HG02763 (cell line): ENCODE results near the gene MNX1.

Source experiments
- ATAC-seq: cut with Tn5 transposase; IDR thresholded peaks from one replicate; pipeline ENCODE4 v1.9.1; 2021; ENCODE audit warnings: mild to moderate bottlenecking, moderate library complexity; ENCODE audit not compliant: unreplicated experiment

MNX1 gene

GRCh38 chr7:157010588-157011332 lies at the start of gene MNX1:
MNX1 (minus strand) TSS chr7:157010663; CDS start chr7:157010350, 313 bp downstream.
- peak; percentile 72 for ATAC-seq

- ATAC-seq, result no peak
Measured at GRCh38 chr7:157059534-157059933, 49.1 kb upstream of the MNX1 start.

- ATAC-seq, result no peak
Measured at GRCh38 chr7:157058701-157059100, 48.2 kb upstream of the MNX1 start.

DNA sequence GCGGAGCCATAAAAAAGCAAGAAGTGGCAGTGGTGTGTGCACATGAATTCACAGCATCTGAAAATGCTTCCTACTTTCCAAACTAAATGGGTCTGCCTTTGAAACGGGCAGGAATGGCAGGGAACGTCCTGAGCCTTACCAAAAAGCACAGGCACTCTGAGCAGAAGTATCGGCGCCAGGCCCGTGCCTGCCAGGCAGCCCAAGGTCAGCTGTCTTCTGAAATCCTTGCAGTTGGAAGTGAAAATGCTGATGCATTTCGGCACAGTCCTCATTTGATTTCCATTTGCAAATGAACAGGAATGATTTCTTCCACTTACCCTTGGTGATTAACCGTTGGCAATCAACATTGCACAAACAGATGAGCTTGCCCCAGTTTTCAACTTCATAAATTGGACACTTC lies 47.6 kb upstream of the MNX1 start:
- no peak for ATAC-seq

GRCh38 chr7:157056957-157057902 lies 46.8 kb upstream of the MNX1 start:
- ATAC-seq, result no peak

DNA sequence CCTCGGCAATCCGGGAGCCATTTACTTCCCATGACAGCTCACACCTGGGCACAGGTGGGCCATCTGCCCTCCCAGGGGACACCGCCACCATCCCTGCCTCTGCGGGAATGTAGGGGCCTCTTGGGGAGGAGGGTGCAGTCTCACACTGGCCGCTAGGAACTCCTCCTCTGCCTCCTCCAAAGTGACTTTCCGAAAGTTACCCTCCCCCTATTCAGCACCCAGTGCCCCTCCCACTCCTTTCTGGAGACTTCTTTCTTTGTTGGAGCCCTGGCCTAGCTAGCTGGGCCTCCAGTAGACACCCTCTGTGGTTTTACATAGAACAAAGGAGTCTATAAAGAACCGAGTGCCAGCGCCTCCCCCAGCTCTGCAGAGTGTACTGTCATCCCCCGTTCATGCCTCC lies 45.8 kb upstream of the MNX1 start:
- no peak for ATAC-seq

GRCh38 chr7:157054927-157055326 lies 44.5 kb upstream of the MNX1 start:
- no peak for ATAC-seq

GRCh38 chr7:157053118-157053517 lies 42.7 kb upstream of the MNX1 start:
- ATAC-seq, result no peak

DNA sequence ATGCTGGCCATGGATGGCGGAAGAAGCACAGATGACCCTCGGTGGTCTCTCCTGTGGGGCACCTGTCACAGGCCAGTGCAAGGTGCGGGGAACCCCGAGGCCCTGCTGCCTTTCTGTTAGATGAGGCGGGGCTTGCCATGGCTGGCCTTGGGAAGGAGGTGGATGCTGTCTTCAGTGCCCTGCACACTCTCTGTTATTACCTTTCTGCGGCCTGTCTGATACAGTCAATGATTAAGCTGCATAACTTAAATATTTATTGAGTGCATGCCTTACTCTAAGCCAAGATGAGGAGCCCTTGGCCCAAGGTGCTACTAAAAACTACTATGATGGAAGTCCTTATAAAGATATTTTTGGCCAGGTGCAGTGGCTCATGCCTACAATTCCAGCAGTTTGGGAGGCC lies 36.7 kb upstream of the MNX1 start:
- no peak for ATAC-seq

- ATAC-seq, result no peak
Measured at GRCh38 chr7:157046681-157047080, 36.2 kb upstream of the MNX1 start.

GRCh38 chr7:157044943-157045660 lies 34.6 kb upstream of the MNX1 start:
- no peak for ATAC-seq

GRCh38 chr7:157044147-157044687 lies 33.8 kb upstream of the MNX1 start:
- no peak for ATAC-seq

DNA sequence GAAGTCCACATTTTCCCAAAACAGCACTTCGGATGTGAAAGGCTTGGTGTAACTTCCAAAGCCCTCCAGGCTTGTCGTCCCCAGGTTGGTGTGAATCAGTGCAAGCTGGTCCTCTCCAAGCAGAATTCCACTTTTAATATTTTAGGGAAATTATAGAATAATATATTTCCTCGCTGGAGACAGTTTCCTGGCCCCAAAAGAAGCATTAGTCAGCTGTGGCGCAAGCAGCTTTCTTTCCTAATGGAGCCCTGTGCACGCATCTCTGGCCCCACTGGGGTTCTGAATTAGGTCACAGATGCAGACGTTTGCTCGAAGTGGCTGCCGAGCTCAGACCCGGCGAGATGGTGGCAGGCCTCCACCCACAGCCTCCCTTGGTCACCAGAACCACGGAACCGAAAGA lies 33.3 kb upstream of the MNX1 start:
- ATAC-seq, result no peak

DNA sequence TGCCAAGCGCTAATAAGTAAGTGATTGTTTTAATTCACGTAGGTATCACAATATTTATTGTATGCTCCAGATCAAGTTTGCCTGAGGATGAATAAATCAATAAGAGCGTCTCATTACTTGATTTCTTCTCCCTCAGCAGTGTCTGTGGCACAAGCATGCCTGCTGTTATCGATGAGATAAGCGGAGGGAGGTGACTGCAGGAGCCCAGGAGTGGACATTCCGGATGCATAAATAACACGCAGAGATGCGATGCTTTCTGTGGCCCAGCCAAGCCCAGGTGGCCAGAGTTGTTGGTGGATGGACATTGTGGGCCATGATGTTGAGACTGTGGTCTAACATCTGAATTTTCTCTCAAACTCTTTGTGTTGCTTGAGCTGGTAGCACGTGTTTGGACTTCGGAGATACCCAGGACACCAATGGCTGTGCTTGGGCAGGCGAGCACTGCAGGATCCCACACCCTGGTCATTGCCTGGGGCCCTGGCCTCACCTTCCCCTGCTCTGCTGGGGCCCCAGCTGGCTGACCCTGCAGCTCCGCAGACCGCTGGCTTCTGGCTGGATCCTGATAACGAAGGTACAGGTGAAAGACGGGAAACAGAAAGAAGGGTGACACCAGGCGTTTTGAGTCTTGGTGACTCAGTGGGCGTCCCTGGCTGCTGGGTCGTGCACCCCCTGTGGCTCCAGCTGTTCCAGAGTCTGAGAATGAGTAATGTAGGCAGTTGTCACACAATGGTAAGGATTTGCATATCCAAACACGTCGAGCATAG lies 31.2 kb upstream of the MNX1 start:
- ATAC-seq, result no peak

DNA sequence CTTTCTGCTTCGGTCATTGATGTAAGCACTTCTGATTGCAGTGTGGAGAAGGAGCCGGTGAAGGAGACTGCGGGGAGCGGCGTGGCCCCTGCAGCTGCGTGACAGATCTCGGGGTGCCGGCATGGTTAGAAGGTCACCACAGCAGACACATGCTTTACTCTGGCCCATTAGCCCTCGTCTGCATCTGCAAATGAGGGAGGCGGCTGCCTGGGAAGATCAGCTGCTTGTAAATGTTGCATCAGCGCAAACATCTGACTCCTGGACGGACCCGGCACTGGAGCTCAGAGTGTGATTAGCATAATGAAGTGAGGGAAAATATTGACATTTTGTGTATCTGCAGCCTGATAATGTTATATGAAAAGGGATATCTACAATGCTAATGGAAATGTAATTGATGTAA lies 30.5 kb upstream of the MNX1 start:
- ATAC-seq, result no peak

GRCh38 chr7:157037635-157038034 lies 27.2 kb upstream of the MNX1 start:
- ATAC-seq, result no peak

- ATAC-seq, result no peak
Measured at GRCh38 chr7:157037028-157037427, 26.6 kb upstream of the MNX1 start.

GRCh38 chr7:157035979-157036378 lies 25.5 kb upstream of the MNX1 start:
- ATAC-seq, result no peak

- ATAC-seq, result no peak
Measured at GRCh38 chr7:157035302-157035701, 24.8 kb upstream of the MNX1 start.
